Measurements from ENCODE around the gene KCNN3.

Gene KCNN3

DNA sequence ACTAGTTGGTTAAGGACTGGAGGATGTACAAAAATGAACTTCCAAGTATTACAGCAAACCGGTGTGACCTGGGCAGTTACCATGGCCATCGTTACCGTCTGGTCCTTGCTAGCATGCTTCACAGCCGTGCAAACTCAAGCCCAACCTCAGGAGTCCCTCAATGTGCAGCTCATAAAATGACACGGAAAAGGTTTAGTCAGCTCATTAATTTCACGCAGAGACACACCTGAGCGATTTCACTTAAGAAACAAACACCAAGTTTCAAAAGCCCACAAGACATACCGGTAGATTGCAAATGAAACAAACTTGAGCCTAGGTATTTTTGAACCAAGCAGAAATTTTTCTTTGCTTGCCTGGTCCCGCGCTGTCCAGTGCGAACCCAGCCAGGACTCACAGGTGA is 157.1 kb downstream of the KCNN3 start:
- TF ChIP-seq, protein P1, sequence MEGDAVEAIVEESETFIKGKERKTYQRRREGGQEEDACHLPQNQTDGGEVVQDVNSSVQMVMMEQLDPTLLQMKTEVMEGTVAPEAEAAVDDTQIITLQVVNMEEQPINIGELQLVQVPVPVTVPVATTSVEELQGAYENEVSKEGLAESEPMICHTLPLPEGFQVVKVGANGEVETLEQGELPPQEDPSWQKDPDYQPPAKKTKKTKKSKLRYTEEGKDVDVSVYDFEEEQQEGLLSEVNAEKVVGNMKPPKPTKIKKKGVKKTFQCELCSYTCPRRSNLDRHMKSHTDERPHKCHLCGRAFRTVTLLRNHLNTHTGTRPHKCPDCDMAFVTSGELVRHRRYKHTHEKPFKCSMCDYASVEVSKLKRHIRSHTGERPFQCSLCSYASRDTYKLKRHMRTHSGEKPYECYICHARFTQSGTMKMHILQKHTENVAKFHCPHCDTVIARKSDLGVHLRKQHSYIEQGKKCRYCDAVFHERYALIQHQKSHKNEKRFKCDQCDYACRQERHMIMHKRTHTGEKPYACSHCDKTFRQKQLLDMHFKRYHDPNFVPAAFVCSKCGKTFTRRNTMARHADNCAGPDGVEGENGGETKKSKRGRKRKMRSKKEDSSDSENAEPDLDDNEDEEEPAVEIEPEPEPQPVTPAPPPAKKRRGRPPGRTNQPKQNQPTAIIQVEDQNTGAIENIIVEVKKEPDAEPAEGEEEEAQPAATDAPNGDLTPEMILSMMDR (IDR thresholded peaks at IDR 0.05; ENCODE audit: control extremely low read depth, extremely low read depth, low read depth, missing control alignments): no peak
- POLR2A ChIA-PET: no interaction called here
- DNase-seq (ENCODE audit: extremely low spot score): no peak
- CTCF ChIA-PET: no interaction called here

DNA sequence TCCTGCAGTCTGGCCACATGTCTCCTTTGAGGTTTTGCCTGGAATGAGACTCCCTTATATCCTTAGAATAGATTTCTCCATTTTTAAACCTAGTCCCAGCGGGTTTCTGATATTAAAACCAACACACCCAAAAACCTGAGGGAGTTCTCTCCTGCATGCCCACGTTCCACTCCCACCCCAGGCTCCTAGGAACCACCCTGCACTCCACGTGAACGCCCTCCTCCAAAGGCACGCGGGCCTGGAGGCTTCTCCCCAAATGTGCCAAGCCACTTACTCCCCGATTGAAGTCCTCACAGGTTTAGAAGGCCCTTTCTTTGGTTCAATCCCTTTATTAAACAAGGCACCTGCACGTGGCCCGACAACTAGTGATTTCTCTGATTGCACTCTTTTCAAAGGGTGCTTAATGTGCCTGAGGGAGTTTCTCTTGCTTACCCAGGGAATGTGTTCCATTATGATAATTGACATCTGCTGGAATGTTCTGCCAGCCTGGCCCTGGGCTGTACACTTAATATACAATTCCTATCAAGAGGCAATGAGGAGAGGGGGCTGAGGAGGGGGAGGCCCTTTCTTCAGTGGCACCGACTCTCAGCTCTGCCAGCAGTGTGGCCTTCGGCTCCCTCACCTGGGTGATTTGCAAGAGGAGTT is 157.8 kb downstream of the KCNN3 start:
- ChIA-PET POLR2A (no interaction called here), CTCF (no interaction called here)
- TF ChIP-seq, protein P1 (IDR thresholded peaks at IDR 0.05; ENCODE audit: control extremely low read depth, extremely low read depth, low read depth, missing control alignments): no peak

DNA sequence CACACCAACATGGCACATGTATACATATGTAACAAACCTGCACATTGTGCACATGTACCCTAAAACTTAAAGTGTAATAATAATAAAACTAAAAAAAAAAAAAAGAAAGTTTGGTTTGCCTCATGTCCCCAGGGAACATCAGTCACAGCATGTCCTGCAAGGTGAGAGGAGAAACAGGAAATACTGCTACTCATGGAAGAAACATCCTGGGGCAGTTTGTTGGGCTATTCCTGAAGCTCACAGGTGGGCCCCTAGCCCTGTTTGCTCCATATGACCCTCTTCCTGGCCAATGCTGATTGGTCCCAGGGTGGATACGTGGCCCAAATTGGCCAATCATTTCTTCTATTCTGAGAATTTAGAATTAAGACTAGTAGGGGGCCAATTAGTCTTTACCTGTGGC is 158.7 kb downstream of the KCNN3 start:
- POLR2A ChIA-PET: no interaction called here
- CTCF ChIA-PET: no interaction called here
- TF ChIP-seq, protein P1 (IDR thresholded peaks at IDR 0.05; ENCODE audit: control extremely low read depth, extremely low read depth, low read depth, missing control alignments): no peak
- DNase-seq (ENCODE audit: extremely low spot score): no peak

More for the DNA sequence above, 157.8 kb downstream of the KCNN3 start:
- DNase-seq (ENCODE audit: extremely low spot score): no peak

DNA sequence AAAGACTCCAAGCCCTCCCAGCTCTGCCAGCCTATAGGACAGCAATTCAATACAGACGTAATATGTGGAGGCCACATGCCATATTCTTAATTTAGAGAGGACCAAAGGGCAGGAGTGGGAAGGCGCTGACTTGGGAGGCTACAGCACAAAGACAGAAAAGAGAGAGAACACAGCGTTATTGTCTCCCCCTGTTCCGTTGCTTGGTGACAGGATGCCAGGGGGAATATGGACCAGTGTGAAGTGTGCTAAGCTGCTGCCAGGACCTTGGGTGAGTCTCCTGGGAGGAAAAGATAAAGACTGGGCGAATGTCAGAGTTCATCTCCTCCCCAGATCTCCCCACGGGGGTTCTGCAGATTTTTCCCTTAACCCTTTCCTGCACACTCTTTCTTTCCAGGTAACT is 160.0 kb downstream of the KCNN3 start:
- POLR2A ChIA-PET: no interaction called here

DNA sequence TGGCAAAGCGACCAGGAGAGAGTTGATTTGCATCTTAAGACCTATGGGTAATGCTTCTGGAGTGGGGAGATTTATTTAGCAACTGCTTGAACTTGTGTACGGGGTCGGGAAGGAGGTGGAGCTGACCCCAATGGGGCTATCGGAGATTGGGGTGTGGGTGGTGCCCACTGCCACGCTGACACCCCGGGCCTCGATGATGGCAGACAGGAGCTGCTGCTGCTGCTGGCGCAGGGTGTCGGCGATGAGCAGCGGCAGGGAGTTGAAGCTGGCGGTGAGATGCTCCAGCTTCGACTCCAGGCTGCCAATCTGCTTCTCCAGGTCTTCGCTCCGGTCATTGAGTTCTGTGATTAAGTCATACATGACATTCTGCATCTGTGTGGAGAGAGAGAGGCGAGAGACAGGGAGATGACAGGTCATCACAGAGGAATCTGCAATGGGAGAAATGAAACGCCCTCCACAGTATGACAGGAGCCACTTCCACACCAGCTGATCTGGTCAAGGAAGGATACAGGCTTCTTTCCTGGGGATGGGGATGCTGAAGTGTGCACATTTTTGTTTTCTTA is 162.1 kb downstream of the KCNN3 start:
- ChIA-PET POLR2A (no interaction called here), CTCF (interaction anchor here (0.9 kb wide), 2 partner anchors 9 to 25 kb away, joined by 3 read pairs; no protein-coding TSS in a partner anchor)
- TF ChIP-seq, protein P1 (IDR thresholded peaks at IDR 0.05; ENCODE audit: control extremely low read depth, extremely low read depth, low read depth, missing control alignments): no peak
- DNase-seq (ENCODE audit: extremely low spot score): no peak

More for the DNA sequence above, 160.0 kb downstream of the KCNN3 start:
- CTCF ChIA-PET: no interaction called here
- TF ChIP-seq, protein P1 (IDR thresholded peaks at IDR 0.05; ENCODE audit: control extremely low read depth, extremely low read depth, low read depth, missing control alignments): no peak
- DNase-seq (ENCODE audit: extremely low spot score): no peak

DNA sequence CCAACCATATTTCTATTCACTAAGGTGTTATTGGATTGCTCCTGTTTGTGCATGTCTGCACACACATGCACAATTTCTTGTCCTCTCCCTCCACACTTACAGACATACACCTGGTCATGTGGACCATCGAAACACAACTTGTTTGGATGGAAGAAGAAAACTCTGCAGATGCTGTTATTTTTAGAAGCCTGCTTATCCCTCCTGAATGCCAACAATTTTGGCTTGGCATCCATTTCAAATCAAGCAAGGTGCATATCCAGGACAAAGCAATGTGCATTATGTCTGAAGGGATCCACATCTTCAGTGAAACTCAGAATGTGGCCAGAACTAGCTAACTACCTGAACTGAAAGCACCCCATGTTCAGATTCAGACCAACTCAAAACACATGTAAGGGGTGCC is 163.2 kb downstream of the KCNN3 start:
- ChIA-PET CTCF (no interaction called here), POLR2A (interaction anchor here (0.6 kb wide), 1 partner anchor 280 kb away, joined by 3 read pairs; no protein-coding TSS in a partner anchor)
- TF ChIP-seq, protein P1 (IDR thresholded peaks at IDR 0.05; ENCODE audit: control extremely low read depth, extremely low read depth, low read depth, missing control alignments): no peak
- no peak for DNase-seq (ENCODE audit: extremely low spot score)
